Endothelial cell of umbilical vein (primary cell): Measurements from ENCODE around the gene PDE11A.

Source experiments
- EZH2 ChIP-seq: IDR thresholded peaks from 2 replicates; pipeline ENCODE4 v1.6.1; 2012; ENCODE audit warnings: borderline replicate concordance, low read depth, mild to moderate bottlenecking, moderate library complexity, low read length, inconsistent platforms; ENCODE audit not compliant: severe bottlenecking
- MAX ChIP-seq: IDR thresholded peaks from 2 replicates; pipeline ENCODE4 v1.6.1; 2011; ENCODE audit not compliant: insufficient read depth, insufficient read length
- POLR2A ChIP-seq: IDR thresholded peaks from 2 replicates; pipeline ENCODE4 v1.6.1; 2012; ENCODE audit warnings: low read depth, mild to moderate bottlenecking, control low read depth, low read length
- POLR2AphosphoS5 ChIP-seq: IDR thresholded peaks from 2 replicates; pipeline ENCODE4 v1.6.1; 2012; ENCODE audit warnings: low read depth, mild to moderate bottlenecking, control low read depth, low read length, moderate library complexity; ENCODE audit not compliant: insufficient read depth

GRCh38 chr2:177673602-177674595 lies 398.7 kb downstream of the PDE11A start:
- no peak for TF ChIP-seq POLR2A
- no peak for TF ChIP-seq EZH2
- no peak for TF ChIP-seq POLR2AphosphoS5
- TF ChIP-seq MAX = no peak
